GM19397 (cell line): Measurements from ENCODE around the gene PTPRG.
"Not testable (repeated sequence)": the region's sequence is repeated elsewhere in the genome, so short reads cannot be mapped to it uniquely, and the experiment has no call there.

Experiments
- ATAC-seq: cut with Tn5 transposase; IDR thresholded peaks from one replicate; pipeline ENCODE4 v1.9.1; 2021; ENCODE audit warnings: mild to moderate bottlenecking, moderate library complexity; ENCODE audit not compliant: unreplicated experiment

PTPRG gene

DNA sequence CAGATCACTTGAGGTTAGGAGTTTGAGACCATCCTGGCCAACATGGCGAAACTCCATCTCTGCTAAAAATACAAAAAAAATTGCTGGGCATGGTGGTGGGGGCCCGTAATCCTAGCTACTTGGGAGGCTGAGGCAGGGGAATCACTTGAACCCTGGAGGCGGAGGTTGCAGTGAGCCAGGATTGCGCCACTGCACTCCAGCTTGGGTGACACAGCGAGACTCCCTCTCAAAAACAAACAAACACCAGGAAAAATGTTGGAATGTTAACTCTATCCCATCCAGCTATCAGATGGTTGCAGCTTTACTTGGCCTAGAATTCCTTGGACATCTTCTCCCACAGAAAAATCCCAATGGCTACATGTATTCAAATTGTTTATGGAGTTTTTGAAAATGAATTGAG, 254.9 kb downstream of the PTPRG start:
- not testable (repeated sequence) for ATAC-seq

DNA sequence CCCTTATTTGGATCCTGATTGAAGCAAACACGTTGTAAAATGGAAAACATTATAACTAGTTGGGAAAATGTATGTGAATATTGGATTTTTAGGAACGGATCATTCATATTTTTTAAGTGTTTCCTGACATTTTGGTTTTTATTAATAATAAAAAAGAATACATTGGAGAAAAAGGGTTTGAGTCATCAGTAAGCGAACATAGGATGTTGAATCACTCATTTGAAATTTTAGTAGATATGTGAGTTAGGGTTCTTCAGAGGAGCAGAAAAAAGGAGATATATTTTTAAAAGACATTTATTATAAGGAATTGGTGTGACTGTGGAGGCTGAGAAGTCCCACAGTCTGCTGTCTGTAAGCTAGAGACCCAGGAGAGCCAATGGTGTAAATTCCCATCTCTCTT, 258.5 kb downstream of the PTPRG start:
- ATAC-seq: no peak

DNA sequence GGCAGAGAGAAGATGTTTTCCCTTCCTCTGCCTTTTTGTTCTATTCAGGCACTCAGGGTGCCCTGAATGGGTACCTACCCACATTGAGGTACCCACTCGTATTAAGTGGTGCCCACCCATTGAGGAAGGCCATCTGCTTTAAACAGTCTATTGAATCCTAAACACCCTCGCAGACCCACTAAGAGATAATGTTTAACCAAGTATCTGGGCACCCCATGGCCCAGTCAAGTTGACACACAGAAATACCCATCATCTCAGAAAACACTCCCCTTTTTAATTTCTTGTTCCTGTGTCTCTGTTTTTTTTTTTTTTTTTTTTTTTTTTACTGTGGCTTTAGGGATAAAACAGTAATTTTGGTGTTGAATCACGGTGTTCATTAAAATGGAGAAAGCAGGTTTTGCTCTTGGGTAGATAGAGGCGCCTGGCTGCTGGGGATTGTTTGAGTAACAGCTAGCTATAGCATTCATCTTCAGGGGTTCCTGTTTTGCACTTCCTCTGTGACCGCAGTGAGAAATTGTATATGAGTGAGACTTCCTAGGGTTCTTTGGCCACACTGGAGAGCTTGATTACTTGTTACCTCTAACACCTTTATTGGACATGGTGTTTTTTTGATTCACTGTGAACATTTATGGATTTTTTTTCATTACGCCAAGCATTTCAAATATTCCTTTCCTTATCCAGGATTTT, 259.1 kb downstream of the PTPRG start:
- ATAC-seq: no peak

DNA sequence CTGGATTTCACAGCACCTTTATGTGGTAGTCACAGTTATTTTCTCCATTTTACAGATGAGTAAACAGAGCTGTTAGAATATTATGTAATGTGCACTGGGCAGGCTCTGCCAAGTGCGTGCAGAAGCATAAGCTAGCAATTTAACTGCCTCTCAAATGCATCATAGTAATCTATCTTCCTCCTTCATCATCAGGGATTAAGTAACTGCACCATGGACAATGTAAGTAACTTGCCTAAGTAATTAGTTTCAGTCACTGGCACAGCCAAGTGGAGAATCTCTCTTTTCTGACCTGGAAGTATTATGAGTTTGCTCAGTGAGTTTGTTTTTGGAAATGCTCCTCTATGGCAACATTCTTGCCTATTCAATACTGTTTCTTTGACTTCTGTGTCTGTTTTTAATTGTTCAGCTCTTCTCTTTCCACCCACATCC, 260.5 kb downstream of the PTPRG start:
- no peak for ATAC-seq

DNA sequence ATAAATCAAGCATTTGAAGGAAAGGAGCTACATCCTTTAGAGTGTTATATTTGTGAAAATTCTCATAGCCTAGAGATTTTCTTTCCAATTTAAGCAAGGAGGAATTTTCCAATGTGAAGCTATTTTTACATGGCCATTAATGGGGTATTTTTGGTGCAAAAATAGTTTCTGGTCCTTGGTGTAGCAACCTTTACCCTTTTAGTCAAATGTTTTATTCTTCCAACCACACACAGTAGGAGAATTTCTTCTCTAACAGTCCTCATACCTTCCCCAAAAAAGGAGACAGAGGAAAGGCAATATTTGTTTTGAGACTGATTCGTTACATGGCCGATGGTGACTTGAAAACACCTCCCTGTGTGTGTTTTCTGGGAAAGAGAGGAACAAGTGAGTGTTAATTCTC, 261.2 kb downstream of the PTPRG start:
- no peak for ATAC-seq

DNA sequence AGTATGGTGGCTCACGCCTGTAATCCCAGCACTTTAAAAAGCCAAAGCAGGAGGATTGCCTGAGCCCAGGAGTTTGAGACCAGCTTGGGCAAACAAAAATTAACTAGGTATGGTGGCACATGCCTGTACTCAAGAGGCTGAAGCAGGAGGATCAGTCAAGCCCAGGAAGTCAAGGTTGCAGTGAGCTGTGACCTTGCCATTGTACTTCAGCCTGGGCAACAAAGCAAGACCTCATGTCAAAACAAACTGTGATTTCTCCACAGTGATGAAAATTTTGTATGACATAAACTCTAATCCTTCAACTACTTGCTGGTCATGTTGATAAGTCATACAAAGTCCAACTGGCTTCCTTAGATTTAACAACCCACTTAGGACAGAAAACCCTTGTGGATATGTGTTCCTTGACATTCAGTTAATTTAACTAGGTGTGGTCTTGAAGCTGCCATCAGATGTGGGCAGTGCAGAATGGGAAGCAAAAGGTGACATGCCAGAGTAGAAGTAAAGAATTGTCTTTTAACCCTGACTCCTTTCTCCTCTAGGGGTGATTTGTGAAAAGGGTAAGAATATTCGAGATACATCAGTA, 263.3 kb downstream of the PTPRG start:
- no peak for ATAC-seq

DNA sequence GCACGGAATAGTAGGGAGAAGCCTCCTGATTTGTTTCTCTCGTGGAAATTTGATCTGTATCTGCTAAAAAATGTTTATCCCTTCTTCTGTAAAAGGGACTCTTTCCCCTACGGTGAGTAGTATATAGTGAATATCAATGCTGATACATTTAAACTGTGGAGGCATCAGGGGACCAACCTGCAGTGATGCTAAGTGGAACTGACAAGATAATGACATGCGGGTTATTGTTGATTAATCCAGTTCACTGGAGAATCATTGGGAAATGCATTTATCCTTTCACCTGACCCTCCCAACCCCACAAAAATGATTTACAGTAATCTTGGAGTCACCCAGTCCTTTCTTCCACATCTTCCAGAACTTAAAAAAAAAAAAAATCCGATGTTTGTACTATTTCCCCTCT, 264.8 kb downstream of the PTPRG start:
- ATAC-seq: no peak

DNA sequence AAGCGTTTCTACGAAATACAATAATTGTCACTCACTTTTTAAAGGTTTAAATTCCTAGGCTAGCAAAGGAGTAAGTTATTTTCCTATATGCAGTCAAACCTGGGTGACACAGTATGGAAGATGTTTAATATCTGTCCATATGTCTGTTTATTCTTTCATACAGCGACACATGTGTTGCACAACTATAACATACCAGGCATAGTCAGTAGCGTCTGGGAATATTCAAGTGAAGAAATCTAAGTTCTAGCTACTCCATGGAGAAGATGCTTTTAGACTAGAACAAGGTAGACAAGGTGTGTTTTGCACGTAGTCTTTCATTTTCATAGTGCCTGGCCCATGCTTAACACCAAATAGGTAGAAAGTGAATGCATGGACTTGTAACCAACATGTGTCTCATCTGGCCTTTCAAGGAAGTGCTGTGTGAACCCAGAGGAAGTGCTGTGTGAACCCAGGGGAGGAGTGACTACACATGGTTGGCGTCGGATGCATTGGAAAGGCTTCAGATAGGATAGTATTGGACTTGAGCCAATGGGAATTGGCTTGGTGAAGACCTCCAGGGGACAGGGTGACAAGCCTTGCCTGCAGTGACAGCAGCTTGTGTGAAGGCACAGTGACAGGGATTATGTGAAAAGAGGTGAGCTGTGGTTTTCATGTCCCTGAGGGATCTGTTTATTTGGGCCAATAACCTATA, 267.0 kb downstream of the PTPRG start:
- ATAC-seq: no peak

DNA sequence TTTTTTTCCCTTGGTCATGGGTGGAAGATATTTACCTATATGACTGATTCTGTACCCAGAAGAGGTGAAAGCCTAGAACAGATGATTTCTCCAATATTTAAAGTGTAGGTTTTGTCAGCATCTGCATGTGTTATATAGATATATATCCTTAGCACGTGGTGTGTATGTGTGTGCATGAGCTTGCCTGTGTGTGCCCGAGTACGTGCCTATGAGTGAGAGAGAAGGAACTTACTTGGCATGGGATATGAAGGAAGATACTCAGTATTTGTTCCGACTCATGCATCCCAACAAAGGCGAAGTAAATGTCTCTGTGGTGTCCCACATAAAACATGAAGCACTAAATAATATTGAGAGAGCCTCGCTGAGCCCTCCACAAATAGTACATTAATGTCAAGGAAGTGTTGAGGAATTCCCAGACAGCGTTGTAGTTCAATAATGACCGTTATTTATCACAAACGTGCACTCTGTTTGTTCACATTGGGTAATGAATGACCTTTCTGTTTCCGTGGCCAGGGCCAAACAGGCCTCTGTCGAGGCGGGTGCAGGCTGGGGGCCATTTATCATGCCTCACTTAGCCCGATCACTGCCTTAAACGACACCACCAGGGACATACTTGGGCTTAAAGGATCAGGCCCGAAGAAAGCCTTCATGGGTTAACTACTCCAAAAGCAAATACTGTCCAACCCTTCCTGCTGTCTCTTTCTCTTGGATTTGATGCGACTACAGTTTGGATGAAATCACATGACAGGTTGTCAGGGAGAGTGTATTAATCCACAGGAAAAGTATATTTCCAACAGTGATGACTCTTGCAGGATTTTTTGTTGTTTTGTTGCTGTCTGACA, 267.7 kb downstream of the PTPRG start:
- no peak for ATAC-seq

DNA sequence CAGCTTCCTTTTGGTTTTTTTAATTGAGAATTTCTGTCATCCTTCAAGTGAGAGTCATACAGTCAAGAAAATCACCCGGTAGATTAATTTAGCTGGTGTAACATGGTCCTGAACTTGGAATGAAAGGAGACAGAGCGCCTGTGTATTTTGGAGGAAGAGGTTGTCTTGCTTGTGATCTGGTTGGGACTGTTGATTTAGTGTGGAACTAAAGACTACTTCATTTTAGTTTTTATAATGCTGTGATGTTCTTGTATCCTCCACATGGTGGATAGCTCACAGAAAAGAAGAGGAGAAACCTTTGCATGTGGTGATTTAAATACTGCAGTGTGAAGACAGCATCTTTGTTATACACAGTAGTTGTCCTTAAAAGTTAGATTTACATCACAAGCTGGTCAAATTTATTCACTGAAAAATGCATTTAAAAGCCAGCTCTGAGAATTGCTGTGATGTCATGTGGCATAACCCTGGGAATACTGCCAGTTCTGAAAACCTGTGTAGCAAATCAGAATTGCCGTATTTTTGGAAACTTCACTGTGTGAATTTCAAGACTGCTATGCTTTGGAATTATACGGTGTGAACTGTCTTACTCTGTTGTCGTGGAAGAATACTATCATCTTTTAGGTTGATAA, 268.5 kb downstream of the PTPRG start:
- no peak for ATAC-seq

DNA sequence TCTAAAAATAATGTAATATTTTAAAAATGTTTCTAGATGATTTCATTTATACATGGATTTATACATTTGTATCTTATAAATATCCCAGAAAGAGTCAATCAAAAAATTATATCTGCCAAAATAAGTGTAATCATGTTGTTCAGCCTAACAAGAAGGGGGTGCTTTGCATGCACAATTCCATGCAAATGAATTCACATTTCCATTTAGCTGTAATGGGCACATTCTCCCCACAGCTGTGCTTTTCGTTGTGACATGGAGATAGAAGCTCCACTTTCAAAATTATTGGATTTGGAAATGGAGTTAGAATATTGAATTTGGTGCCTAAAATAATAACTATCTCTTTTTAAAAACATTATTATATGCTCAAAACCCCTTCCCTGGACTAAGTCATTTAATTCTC, 270.6 kb downstream of the PTPRG start:
- ATAC-seq: no peak

DNA sequence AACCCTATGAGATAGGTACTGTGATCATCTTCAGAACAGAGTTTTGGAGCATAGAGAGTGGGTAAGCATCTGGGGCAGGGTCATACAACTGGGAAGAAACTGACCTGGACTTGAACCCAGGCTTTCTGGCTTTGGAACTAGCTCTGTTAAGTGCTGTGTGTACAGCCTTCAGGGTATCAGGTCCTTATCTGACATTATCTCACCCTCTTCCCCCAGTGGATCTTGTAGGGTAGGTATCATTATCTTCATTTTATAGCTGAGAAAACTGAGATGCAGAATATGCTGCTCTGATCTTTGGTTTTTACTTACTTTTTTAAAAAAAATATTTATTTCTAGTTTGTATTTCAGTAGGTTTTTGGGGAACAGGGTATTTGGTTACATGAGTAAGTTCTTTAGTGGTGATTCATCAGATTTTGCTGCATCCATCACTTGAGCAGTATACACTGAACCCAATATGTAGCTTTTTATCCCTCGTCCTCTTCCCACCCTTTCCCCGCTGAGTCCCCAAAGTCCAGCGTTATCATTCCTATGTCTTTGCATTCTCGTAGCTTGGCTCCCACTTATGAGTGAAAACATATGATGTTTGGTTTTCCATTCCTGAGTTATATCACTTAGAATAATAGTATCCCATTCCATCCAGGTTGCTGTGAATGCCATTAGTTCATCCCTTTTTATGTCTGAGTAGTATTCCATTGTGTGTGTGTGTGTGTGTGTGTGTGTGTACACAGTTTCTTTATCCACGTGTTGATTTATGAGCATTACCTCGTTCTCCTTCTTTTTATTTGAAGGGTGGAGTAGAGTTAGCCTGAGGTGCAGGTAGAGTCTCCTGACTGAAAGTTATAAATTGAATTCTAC, 271.2 kb downstream of the PTPRG start:
- no peak for ATAC-seq

DNA sequence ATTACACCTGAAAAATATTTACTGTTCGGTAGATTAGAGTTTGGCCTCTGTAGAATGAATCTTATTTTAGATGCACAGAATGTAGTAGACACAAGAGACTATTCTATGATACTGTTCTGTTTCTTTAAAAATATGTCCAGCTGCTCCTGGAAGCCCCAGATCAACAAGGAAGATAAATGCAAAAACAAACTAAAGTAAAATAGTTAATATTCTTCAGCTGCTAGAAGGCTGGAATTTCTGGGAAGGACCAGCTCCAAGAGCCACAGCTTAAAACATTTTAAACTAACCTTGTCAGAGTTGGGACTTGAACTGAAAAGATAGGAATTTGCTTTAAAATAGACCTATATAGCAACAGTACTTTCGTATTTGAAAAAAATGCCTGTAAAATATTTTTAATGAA, 277.9 kb downstream of the PTPRG start:
- ATAC-seq: no peak

DNA sequence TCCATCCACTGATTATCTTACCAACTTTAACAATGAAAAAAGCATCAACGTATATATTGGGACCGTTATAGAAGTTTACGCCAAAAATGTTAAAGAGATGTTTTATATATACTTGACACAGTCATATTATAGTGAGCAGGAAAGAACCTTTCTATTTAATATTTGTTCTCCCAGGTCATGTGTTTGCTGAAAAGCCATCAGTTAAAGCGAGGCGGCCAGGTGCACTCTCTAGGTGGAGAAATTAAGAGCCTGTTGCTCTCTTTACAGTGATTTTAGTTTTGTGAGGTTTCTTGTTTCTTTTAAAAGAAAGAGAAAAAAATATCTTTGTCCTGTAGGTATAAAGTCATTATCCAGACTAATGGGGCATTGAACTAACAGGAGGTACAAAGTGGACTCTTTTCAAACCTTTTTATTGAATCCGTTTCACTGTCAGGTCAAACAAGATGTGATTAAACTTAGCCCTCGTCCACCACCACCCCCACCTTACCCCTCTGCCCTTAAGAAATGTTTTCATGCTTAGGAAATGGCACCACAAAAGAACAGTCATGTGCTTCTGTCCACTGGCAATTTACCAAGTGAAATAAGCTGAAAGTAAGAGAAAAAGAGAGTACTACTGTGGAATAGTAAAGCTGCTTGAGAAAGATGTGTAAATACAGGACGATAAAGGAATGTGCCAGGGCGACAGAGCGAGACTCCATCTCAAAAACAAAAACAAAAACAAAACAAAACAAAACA, 279.9 kb downstream of the PTPRG start:
- no peak for ATAC-seq

DNA sequence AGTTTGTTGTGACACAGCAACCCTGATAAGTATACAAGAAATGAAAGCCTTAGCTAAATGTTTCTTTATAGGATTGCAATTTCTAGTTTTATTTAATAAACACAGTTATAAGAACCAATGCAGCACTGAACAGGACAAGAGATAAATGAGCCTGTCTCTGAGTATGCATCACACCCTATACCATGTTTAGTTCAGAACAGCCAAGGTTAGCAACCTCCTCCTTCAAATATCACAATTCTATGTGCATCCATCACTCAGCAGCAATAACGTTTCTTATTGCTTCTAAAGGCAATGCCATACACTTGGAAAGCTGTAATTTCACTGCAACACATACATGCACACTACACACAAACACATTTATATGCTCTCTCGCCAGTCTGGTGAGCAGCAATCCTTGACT, 280.6 kb downstream of the PTPRG start:
- no peak for ATAC-seq

DNA sequence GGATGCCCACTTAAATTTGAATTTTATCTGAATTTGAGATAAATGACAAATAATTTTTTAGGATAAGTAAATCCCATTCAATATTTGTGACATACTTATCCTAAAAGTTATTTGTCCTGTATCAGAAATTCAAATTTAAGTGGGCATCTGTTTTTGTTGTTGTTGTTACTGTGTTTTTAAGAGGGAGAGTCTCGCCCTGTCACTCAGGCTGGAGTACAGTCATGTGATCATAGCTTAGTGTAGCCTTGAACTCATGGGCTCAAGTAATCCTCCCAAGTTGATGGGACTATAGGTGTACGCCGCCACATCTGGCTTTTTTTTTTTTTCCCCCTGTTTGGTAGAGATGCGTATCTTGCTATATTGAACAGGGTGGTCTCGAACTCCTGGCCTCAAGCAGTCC, 283.0 kb downstream of the PTPRG start:
- no peak for ATAC-seq

DNA sequence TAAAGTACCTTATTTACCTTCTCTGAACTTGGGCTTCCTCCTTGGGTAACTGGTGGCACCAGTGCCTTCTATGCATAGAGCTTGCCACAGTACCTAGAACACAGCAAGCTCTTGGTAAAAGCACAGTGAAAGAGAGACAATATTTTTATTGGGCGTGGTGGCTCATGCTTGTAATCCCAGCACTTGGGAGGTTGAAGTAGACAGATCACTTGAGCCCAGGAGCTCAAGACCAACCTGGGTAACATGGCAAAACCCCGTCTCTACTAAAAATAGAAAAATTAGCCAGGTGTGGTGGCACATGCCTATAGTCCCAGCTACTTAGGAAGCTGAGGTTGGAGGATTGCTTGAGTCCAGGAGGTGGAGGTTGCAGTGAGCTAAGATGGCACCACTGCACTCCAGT, 285.1 kb downstream of the PTPRG start:
- ATAC-seq: no peak

DNA sequence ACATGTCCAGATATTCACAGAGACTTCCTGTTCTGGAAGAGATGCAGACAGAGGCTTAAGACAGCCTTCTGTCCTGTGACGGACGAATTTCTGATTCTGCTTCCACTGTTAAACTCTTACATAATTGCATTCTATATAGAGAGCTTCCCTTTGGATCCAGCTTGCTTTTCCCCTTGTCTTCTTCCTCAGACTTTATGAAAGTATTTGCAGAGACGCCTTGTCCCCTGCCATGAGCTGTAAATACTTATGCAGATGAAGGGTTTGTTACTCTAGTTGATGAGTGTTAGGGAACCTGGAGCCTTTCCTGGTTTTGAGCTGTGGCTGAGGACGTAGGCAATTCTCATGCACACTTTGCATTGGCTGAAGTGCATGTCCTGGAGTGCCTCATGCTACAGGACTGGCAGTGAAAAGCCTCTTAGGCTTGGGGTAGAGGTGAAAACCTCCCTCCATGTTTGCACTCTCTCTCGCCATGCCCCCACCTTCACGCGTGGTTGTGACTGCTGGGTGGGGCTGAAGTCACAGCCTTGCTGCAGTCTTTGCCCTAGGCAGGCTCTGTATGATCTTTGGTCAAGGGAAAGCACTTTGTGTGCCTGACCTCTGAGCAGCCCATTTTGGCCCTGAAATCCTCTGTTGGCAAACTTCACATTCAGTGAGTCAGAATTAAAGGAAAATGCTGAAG, 286.6 kb downstream of the PTPRG start:
- no peak for ATAC-seq

DNA sequence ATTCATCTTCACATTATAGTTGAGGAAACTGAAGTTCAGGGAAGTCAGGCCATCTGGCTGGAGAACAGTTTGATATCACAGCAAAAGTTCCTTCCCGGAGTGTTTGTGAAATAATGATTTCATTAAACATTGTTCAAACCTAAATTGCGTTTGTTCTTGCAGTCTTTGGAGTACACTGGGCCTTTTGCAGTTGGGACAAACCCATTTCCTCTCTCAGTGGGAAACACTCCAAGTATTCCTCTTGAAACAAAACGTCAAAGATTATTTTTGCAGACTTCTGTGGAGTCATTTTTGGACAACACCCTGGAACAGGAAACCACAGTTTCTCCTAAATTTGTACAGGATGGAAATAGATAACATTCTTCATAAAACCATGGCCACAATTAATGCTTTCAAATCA, 287.5 kb downstream of the PTPRG start:
- ATAC-seq: no peak
